DMS153 (cell line): ENCODE data around the gene STON2.

Experiments
- DNase-seq: peaks from one replicate; lab custom pipeline; 2025; lab: John Stamatoyannopoulos, UW

The STON2 gene

GRCh38 chr14:81418057-81418790, 18.1 kb upstream of the STON2 start:
- DNase-seq, result no peak

GRCh38 chr14:81416981-81417380, 16.9 kb upstream of the STON2 start:
- DNase-seq, result no peak

- no peak for DNase-seq
These were observed 16.2 kb upstream of the STON2 start for GRCh38 chr14:81416194-81416952.

- DNase-seq, result no peak
These were observed 15.7 kb upstream of the STON2 start for GRCh38 chr14:81415781-81416180.

- DNase-seq, result no peak
These were observed 14.0 kb upstream of the STON2 start for GRCh38 chr14:81414123-81414522.

GRCh38 chr14:81412779-81413178, 12.7 kb upstream of the STON2 start:
- DNase-seq, result no peak

GRCh38 chr14:81408595-81408994, 8.5 kb upstream of the STON2 start:
- DNase-seq, result no peak

GRCh38 chr14:81406863-81407262, 6.7 kb upstream of the STON2 start:
- DNase-seq, result no peak

- no peak for DNase-seq
These were observed 2.0 kb upstream of the STON2 start for GRCh38 chr14:81402123-81402495.

GRCh38 chr14:81401420-81402122, 1.4 kb upstream of the STON2 start:
- DNase-seq, result no peak

- DNase-seq, result no peak
These were observed 728 bp upstream of the STON2 start for GRCh38 chr14:81400852-81401251.

GRCh38 chr14:81398196-81398891, 1.8 kb downstream of the STON2 start:
- no peak for DNase-seq

GRCh38 chr14:81396113-81396512, 4.0 kb downstream of the STON2 start:
- DNase-seq, result no peak

GRCh38 chr14:81394739-81395138, 5.4 kb downstream of the STON2 start:
- DNase-seq, result no peak

GRCh38 chr14:81392976-81393643, 7.0 kb downstream of the STON2 start:
- no peak for DNase-seq

- no peak for DNase-seq
These were observed 8.1 kb downstream of the STON2 start for GRCh38 chr14:81392052-81392451.

- no peak for DNase-seq
These were observed 9.4 kb downstream of the STON2 start for GRCh38 chr14:81390696-81391095.

- no peak for DNase-seq
These were observed 11.8 kb downstream of the STON2 start for GRCh38 chr14:81388336-81388735.

- DNase-seq, result no peak
These were observed 13.8 kb downstream of the STON2 start for GRCh38 chr14:81386290-81386745.

GRCh38 chr14:81385886-81386285, 14.2 kb downstream of the STON2 start:
- no peak for DNase-seq

GRCh38 chr14:81385419-81385818, 14.7 kb downstream of the STON2 start:
- DNase-seq, result no peak

GRCh38 chr14:81384900-81385299, 15.2 kb downstream of the STON2 start:
- no peak for DNase-seq
